H1 (cell line): ENCODE results near the gene TMEM170A. TPM values are rescaled to one million over a fixed set of nuclear protein-coding genes. Genes with fewer than 3 reads are reported as not detected.

Source experiments
- CTCF ChIA-PET: fragments of 300-600 bp; sonication (Branson Sonifier 250); formaldehyde crosslinking; loops from one replicate; lab custom pipeline; 2021; ENCODE audit not compliant: partially characterized antibody; lab: Charles Lee
- POLR2A ChIA-PET: fragments of 300-600 bp; sonication (Branson Sonifier 250); formaldehyde crosslinking; loops from one replicate; lab custom pipeline; 2021; ENCODE audit warnings: inconsistent platforms; ENCODE audit not compliant: partially characterized antibody; lab: Charles Lee
- DNase-seq, 2 experiments: peaks; one replicate each; pipeline versions ENCODE4 v3.0.0 to v3.0.0-alpha.2; 2010 to 2022; ENCODE audit warnings: low spot score in 2 of 2, low read depth in 1 of 2, mixed read lengths in 1 of 2
- FAIRE-seq: peaks from 2 replicates; lab custom pipeline; 2011; peaks lifted over from hg19 to GRCh38; lab: Jason Lieb, UNC
- H2AFZ ChIP-seq: 2 replicates; pipeline ENCODE4 v1.8.1; 2012; ENCODE audit warnings: low read length, inconsistent platforms
- H2AK5ac ChIP-seq: 2 replicates; pipeline ENCODE4 v1.6.1; 2013; ENCODE audit warnings: low read depth, low read length
- H2BK120ac ChIP-seq: replicated peaks from 2 replicates; pipeline ENCODE3; 2013; ENCODE audit warnings: low read depth, low read length, inconsistent platforms
- H2BK12ac ChIP-seq: 2 replicates; pipeline ENCODE4 v1.6.1; 2013; ENCODE audit warnings: low read depth, low read length
- H2BK15ac ChIP-seq: 2 replicates; pipeline ENCODE4 v1.6.1; 2013; ENCODE audit warnings: low read length
- H2BK20ac ChIP-seq: 2 replicates; pipeline ENCODE4 v1.6.1; 2013; ENCODE audit warnings: low read length
- H2BK5ac ChIP-seq: 2 replicates; pipeline ENCODE4 v1.6.1; 2013; ENCODE audit warnings: low read depth, low read length
- H3K14ac ChIP-seq: 2 replicates; pipeline ENCODE4 v1.6.1; 2013; ENCODE audit warnings: inconsistent platforms; ENCODE audit not compliant: insufficient read length
- H3K18ac ChIP-seq: 2 replicates; pipeline ENCODE4 v1.6.1; 2013; ENCODE audit warnings: low read length; ENCODE audit errors: extremely low read depth
- H3K23ac ChIP-seq: 2 replicates; pipeline ENCODE4 v1.6.1; 2013; ENCODE audit warnings: inconsistent platforms; ENCODE audit not compliant: insufficient read length
- H3K23me2 ChIP-seq: 2 replicates; pipeline ENCODE4 v1.6.1; 2013; ENCODE audit warnings: low read depth, low read length
- H3K27ac ChIP-seq: 2 replicates; pipeline ENCODE4 v1.6.1; 2011; ENCODE audit warnings: low read depth, low read length, inconsistent platforms
- H3K27me3 ChIP-seq, 4 experiments: replicated peaks in 1 of 4; 1 replicate in 1 of 4; 2 replicates in 3 of 4; pipeline versions ENCODE4 v1.6.1 to v1.8.1; 2011 to 2013; ENCODE audit warnings: low read length in 3 of 4, mild to moderate bottlenecking in 3 of 4, inconsistent platforms in 2 of 4, mixed read lengths in 2 of 4, moderate library complexity in 1 of 4; ENCODE audit not compliant: control insufficient read depth in 3 of 4, insufficient read depth in 3 of 4; ENCODE audit errors: extremely low read depth in 1 of 4
- H3K36me3 ChIP-seq, 4 experiments: 2 replicates each; pipeline versions ENCODE4 v1.6.1 to v1.8.1; 2011 to 2013; ENCODE audit warnings: mild to moderate bottlenecking in 4 of 4, low read length in 3 of 4, moderate library complexity in 2 of 4, control low read depth in 1 of 4, inconsistent platforms in 1 of 4; ENCODE audit not compliant: insufficient read depth in 4 of 4, control insufficient read depth in 2 of 4
- H3K4ac ChIP-seq: replicated peaks from 2 replicates; pipeline ENCODE3; 2013; ENCODE audit warnings: low read length, low read depth, mixed read lengths, inconsistent platforms; ENCODE audit not compliant: insufficient read length
- H3K4me1 ChIP-seq, 4 experiments: replicated peaks in 1 of 4; 1 replicate in 1 of 4; 2 replicates in 3 of 4; pipeline versions ENCODE4 v1.6.1 to v1.8.1; 2011 to 2013; ENCODE audit warnings: low read length in 3 of 4, inconsistent platforms in 2 of 4, mixed read lengths in 1 of 4; ENCODE audit not compliant: insufficient read depth in 4 of 4, control insufficient read depth in 3 of 4
- H3K4me2 ChIP-seq, 2 experiments: 2 replicates each; pipeline versions ENCODE4 v1.6.1 to v1.8.1; 2011 to 2013; ENCODE audit warnings: low read depth in 2 of 2, low read length in 2 of 2, control low read depth in 1 of 2, inconsistent platforms in 1 of 2, mild to moderate bottlenecking in 1 of 2; ENCODE audit not compliant: insufficient read depth in 1 of 2
- H3K4me3 ChIP-seq, 4 experiments: fragments of 200-600, 300-600 bp in 1 of 4; sonication (generic), shearing (Covaris generic), sonication (Bioruptor Twin) in 1 of 4; 2 replicates each; pipeline versions ENCODE4 v1.5.1 to v1.8.1; 2011 to 2016; ENCODE audit warnings: low read length in 4 of 4, low read depth in 3 of 4, control low read depth in 2 of 4, inconsistent platforms in 2 of 4, mild to moderate bottlenecking in 2 of 4, mixed read lengths in 1 of 4, moderate library complexity in 1 of 4; ENCODE audit not compliant: insufficient read depth in 2 of 4; ENCODE audit errors: extremely low read depth in 1 of 4
- H3K56ac ChIP-seq: replicated peaks from 2 replicates; pipeline ENCODE3; 2013; ENCODE audit warnings: low read depth, mild to moderate bottlenecking, mixed read lengths, low read length, inconsistent platforms; ENCODE audit not compliant: insufficient read length
- H3K79me1 ChIP-seq: 2 replicates; pipeline ENCODE4 v1.6.1; 2013; ENCODE audit warnings: low read depth, low read length, control low read depth
- H3K79me2 ChIP-seq, 2 experiments: 2 replicates each; pipeline versions ENCODE4 v1.6.1 to v1.8.1; 2012 to 2013; ENCODE audit warnings: low read length in 2 of 2, mild to moderate bottlenecking in 2 of 2, inconsistent platforms in 1 of 2; ENCODE audit not compliant: insufficient read depth in 2 of 2, control insufficient read depth in 1 of 2
- H3K9ac ChIP-seq, 4 experiments: replicated peaks in 1 of 4; 1 replicate in 1 of 4; 2 replicates in 3 of 4; pipeline versions ENCODE4 v1.6.1 to v1.8.1; 2011 to 2013; ENCODE audit warnings: low read depth in 3 of 4, low read length in 3 of 4, control low read depth in 2 of 4, mild to moderate bottlenecking in 2 of 4, moderate library complexity in 2 of 4, inconsistent platforms in 1 of 4; ENCODE audit errors: extremely low read depth in 1 of 4
- H3K9me3 ChIP-seq, 2 experiments: 2 replicates each; pipeline versions ENCODE4 v1.6.1 to v1.8.1; 2012 to 2013; ENCODE audit warnings: mild to moderate bottlenecking in 2 of 2, moderate library complexity in 2 of 2, control low read depth in 1 of 2, inconsistent platforms in 1 of 2, low read depth in 1 of 2, low read length in 1 of 2, mixed read lengths in 1 of 2; ENCODE audit not compliant: insufficient read depth in 2 of 2
- H4K20me1 ChIP-seq, 2 experiments: replicated peaks in 1 of 2; 2 replicates each; pipeline versions ENCODE3 to v1.8.1; 2011 to 2013; ENCODE audit warnings: inconsistent platforms in 2 of 2, low read length in 2 of 2, mild to moderate bottlenecking in 1 of 2; ENCODE audit not compliant: insufficient read depth in 2 of 2, control insufficient read depth in 1 of 2
- H4K5ac ChIP-seq: 2 replicates; pipeline ENCODE4 v1.6.1; 2013; ENCODE audit warnings: low read length, low read depth, mixed read lengths, inconsistent platforms; ENCODE audit not compliant: insufficient read length
- H4K8ac ChIP-seq: 2 replicates; pipeline ENCODE4 v1.8.0; 2013; ENCODE audit warnings: mild to moderate bottlenecking, moderate library complexity, low read length, inconsistent platforms; ENCODE audit not compliant: insufficient read depth; ENCODE audit errors: extremely low read depth
- H4K91ac ChIP-seq: replicated peaks from 2 replicates; pipeline ENCODE3; 2013; ENCODE audit warnings: low read length, mixed read lengths, inconsistent platforms; ENCODE audit not compliant: insufficient read length
- ASH2L ChIP-seq: fragments of 200-600, 300-600 bp; sonication (generic); IDR thresholded peaks from one replicate; pipeline ENCODE4 v1.7.1; 2017; ENCODE audit warnings: low read length
- CBX8 ChIP-seq: fragments of 300-800, 300-1000 bp; sonication (generic); IDR thresholded peaks from 2 replicates; pipeline ENCODE4 v1.7.1; 2016; ENCODE audit warnings: low read depth, low read length, borderline replicate concordance
- CTCF ChIP-seq, 3 experiments: IDR thresholded peaks; 1 replicate in 2 of 3; 2 replicates in 1 of 3; pipeline versions ENCODE4 v1.5.1 to v1.6.1; 2011; ENCODE audit warnings: low read length in 3 of 3, mild to moderate bottlenecking in 3 of 3, inconsistent platforms in 2 of 3, low read depth in 1 of 3, moderate library complexity in 1 of 3; ENCODE audit not compliant: insufficient read depth in 1 of 3; ENCODE audit errors: control extremely low read depth in 1 of 3
- KDM4A ChIP-seq: IDR thresholded peaks from one replicate; pipeline ENCODE4 v1.7.1; 2012; ENCODE audit warnings: low read depth, mild to moderate bottlenecking, moderate library complexity, low read length, inconsistent platforms; ENCODE audit not compliant: severe bottlenecking
- TAF1 ChIP-seq: IDR thresholded peaks from 2 replicates; pipeline ENCODE4 v1.6.1; 2011; ENCODE audit warnings: mild to moderate bottlenecking, low read depth, low read length
- WGBS, 2 experiments: shearing (Covaris generic) in 1 of 2; methylation state at CpG; one replicate each; pipeline versions ENCODE4 v1.1.6 to v1.1.7; 2013 to 2015; ENCODE audit warnings: low lambda C conversion rate in 2 of 2, mixed read lengths in 2 of 2, inconsistent platforms in 1 of 2, low coverage in 1 of 2, missing lambda C conversion rate in 1 of 2; ENCODE audit not compliant: insufficient replicate concordance in 2 of 2, insufficient coverage in 1 of 2, insufficient read length in 1 of 2; ENCODE audit errors: extremely low coverage in 1 of 2, missing lambda C conversion rate in 1 of 2; 5-methylcytosine and 5-hydroxymethylcytosine counted together
- polyA plus RNA-seq, 7 experiments: library from polyadenylated mRNA; depleted of rRNA in 3 of 7; stranded (reverse) in 5 of 7; unstranded in 2 of 7; fragments of >200 nt in 5 of 7; fragments of 200-250 nt in 2 of 7; gene quantifications; 1 replicate in 5 of 7; 2 replicates in 1 of 7; 4 replicates in 1 of 7; pipeline versions ENCODE4 v1.2.1 to v1.2.3, GENCODE V29; 2011 to 2013; ENCODE audit warnings: missing spikeins in 2 of 7, mixed read lengths in 2 of 7
- total RNA-seq: library from RNA; stranded (reverse); fragmentation: NEBNext Ultra II Directional; extraction: Animal tissue kit (Norgen Biotek cat#: 25700); gene quantifications from 2 replicates; pipeline ENCODE4 v1.2.1, GENCODE V29; 2021

Gene TMEM170A
- total and polyA plus RNA-seq, 2 of the 8 experiments (the other 6 are each of a cell fraction or from before 2014, with no cell fraction given), result 22.9 to 56.6 TPM

- H3K4me3 ChIP-seq, result no peak overlapping the region
- 98% methylated on average over 37 of the region's 47 CpGs; no CpG with 5 or more reads in 1 of the 2 experiments for WGBS, 2 experiments
- TF ChIP-seq CTCF (IDR thresholded peaks at IDR 0.05; ENCODE audit: control extremely low read depth in 1 of 3, insufficient read depth in 1 of 3, low read depth in 1 of 3, low read length in 3 of 3) (no peak), TAF1 (no peak), CBX8 (no peak), KDM4A (no peak), ASH2L (no peak)
- H3K36me3 ChIP-seq, result peaks cover 0 to 17% (median 9%) of the 10 kb centered on the region in 4 experiments; a peak in 7 of 8 replicates
- DNase-seq (no peak), FAIRE-seq (no peak)
- ChIA-PET CTCF (no interaction called here), POLR2A (no interaction called here)
- no peak overlapping the region for H3K56ac ChIP-seq
- H4K20me1 ChIP-seq, result peaks cover 0 to 2% of the 10 kb centered on the region in 2 experiments
- H2BK120ac ChIP-seq, result no peak overlapping the region
- no peaks in the 10 kb centered on the region for H3K27me3 ChIP-seq
- no peak overlapping the region for H2BK20ac ChIP-seq
- H3K23me2 ChIP-seq, result no peaks in the 10 kb centered on the region
- H3K23ac ChIP-seq, result no peak overlapping the region
- H2AK5ac ChIP-seq, result no peak overlapping the region
- no peak overlapping the region; the same call in 1 of the 2 replicates for H4K8ac ChIP-seq
- H2AFZ ChIP-seq, result no peak overlapping the region
- H3K18ac ChIP-seq, result no peak overlapping the region
- no peaks in the 10 kb centered on the region for H3K79me2 ChIP-seq
- H4K91ac ChIP-seq, result no peak overlapping the region
- H3K4me2 ChIP-seq, result no peak overlapping the region
- no peak overlapping the region for H2BK15ac ChIP-seq
- H3K27ac ChIP-seq, result no peak overlapping the region
- H3K9me3 ChIP-seq, result no peaks in the 10 kb centered on the region
- H2BK5ac ChIP-seq, result no peak overlapping the region
- no peak overlapping the region for H3K14ac ChIP-seq
- H3K4me1 ChIP-seq, result no peaks in the 10 kb centered on the region
- no peaks in the 10 kb centered on the region for H3K79me1 ChIP-seq
- no peak overlapping the region for H3K9ac ChIP-seq
- H3K4ac ChIP-seq, result no peak overlapping the region
- H2BK12ac ChIP-seq, result no peak overlapping the region
- H4K5ac ChIP-seq, result no peak overlapping the region
Observed at GRCh38 chr16:75479421-75479990, 15.0 kb upstream of the TMEM170A start.
